HepG2 (cell line): ENCODE results near the gene CREG1. TPM values are rescaled to one million over a fixed set of nuclear protein-coding genes. Genes with fewer than 3 reads are reported as not detected.

Experiments
- ATAC-seq: fragments of 200-7000 bp; cut with Tn5 transposase; 3 replicates; pipeline ENCODE4 v1.9.1; 2020; ENCODE audit warnings: mild to moderate bottlenecking, moderate library complexity
- BruUV-seq: library from RNA; stranded (reverse); fragments of 400-500 nt; replicated peaks from 2 replicates; lab custom pipeline; 2021; lab: Mats Ljungman, UMichigan
- CTCF ChIA-PET: fragments of 300-600 bp; formaldehyde crosslinking; extraction: SDS; loops from one replicate; lab custom pipeline; 2021; ENCODE audit warnings: low total read pairs, inconsistent platforms, low intra/inter-chr PET ratio; lab: Yijun Ruan, JAX
- POLR2A ChIA-PET: fragments of 350-600 bp; sonication (Branson Sonifier 250); formaldehyde crosslinking; loops from one replicate; lab custom pipeline; 2020; ENCODE audit warnings: antibody characterized with exemption, inconsistent platforms; lab: Yijun Ruan, JAX
- DNase-seq: peaks from one replicate; pipeline ENCODE4 v3.0.0-alpha.2; 2015; ENCODE audit warnings: low spot score
- FAIRE-seq: peaks from 3 replicates; lab custom pipeline; 2011; peaks lifted over from hg19 to GRCh38; lab: Jason Lieb, UNC
- H2AFZ ChIP-seq: one replicate; pipeline ENCODE4 v1.6.1; 2011; ENCODE audit warnings: low read length, inconsistent platforms
- H3K27ac ChIP-seq: fragments of 300-600 bp; 3 replicates; pipeline ENCODE4 v1.8.0; 2011; ENCODE audit warnings: mixed run types, mild to moderate bottlenecking, mixed read lengths, low read length, inconsistent platforms; ENCODE audit not compliant: insufficient read depth; ENCODE audit errors: extremely low read length
- H3K27me3 ChIP-seq, 2 experiments: fragments of 200-600 bp in 1 of 2; 2 replicates in 1 of 2; 3 replicates in 1 of 2; pipeline versions ENCODE4 v1.6.0 to v1.8.0; 2011; ENCODE audit warnings: low read length in 2 of 2, mild to moderate bottlenecking in 2 of 2, moderate library complexity in 2 of 2, inconsistent platforms in 1 of 2; ENCODE audit not compliant: insufficient read depth in 2 of 2, control insufficient read depth in 1 of 2
- H3K36me3 ChIP-seq, 2 experiments: fragments of 200-600 bp in 1 of 2; replicated peaks in 1 of 2; 2 replicates in 1 of 2; 3 replicates in 1 of 2; pipeline versions ENCODE4 v1.5.1 to v1.8.0; 2011; ENCODE audit warnings: low read length in 2 of 2, inconsistent platforms in 1 of 2; ENCODE audit not compliant: insufficient read depth in 2 of 2, control insufficient read depth in 1 of 2
- H3K4me1 ChIP-seq: 2 replicates; pipeline ENCODE4 v1.5.1; 2012; ENCODE audit warnings: low read length, inconsistent platforms; ENCODE audit not compliant: insufficient read depth
- H3K4me2 ChIP-seq: 2 replicates; pipeline ENCODE4 v1.6.0; 2011; ENCODE audit warnings: low read depth, low read length, inconsistent platforms
- H3K4me3 ChIP-seq, 3 experiments: fragments of 200-600 bp in 1 of 3; sonication (generic), shearing (Covaris generic) in 1 of 3; replicated peaks in 1 of 3; 2 replicates each; pipeline ENCODE4 v1.5.1; 2011 to 2016; ENCODE audit warnings: low read length in 3 of 3, inconsistent platforms in 2 of 3, low read depth in 2 of 3, mild to moderate bottlenecking in 2 of 3, control low read depth in 1 of 3, mixed read lengths in 1 of 3; ENCODE audit not compliant: insufficient read depth in 1 of 3
- H3K79me2 ChIP-seq: one replicate; pipeline ENCODE4 v1.6.1; 2011; ENCODE audit warnings: low read length, inconsistent platforms; ENCODE audit not compliant: insufficient read depth
- H3K9ac ChIP-seq: 2 replicates; pipeline ENCODE4 v1.6.0; 2011; ENCODE audit warnings: mild to moderate bottlenecking, low read depth, low read length, inconsistent platforms; ENCODE audit not compliant: insufficient read depth
- H3K9me3 ChIP-seq: 2 replicates; pipeline ENCODE4 v1.5.1; 2012; ENCODE audit warnings: mild to moderate bottlenecking, low read length
- H4K20me1 ChIP-seq: 2 replicates; pipeline ENCODE4 v1.6.0; 2011; ENCODE audit warnings: inconsistent platforms, mild to moderate bottlenecking, low read length, moderate library complexity; ENCODE audit not compliant: insufficient read depth
- MAFK ChIP-seq, 2 experiments: IDR thresholded peaks in 1 of 2; conservative IDR thresholded peaks in 1 of 2; 2 replicates each; pipeline ENCODE4 v1.6.1; 2011; ENCODE audit warnings: improper control_type of control experiment in 2 of 2, low read length in 2 of 2
- PAX8 ChIP-seq: sonication (generic); formaldehyde crosslinking; IDR thresholded peaks from 2 replicates; pipeline ENCODE4 v1.8.0; 2022; ENCODE audit warnings: mild to moderate bottlenecking, missing genetic modification reagents, borderline replicate concordance
- PRDM10 ChIP-seq: sonication (generic); formaldehyde crosslinking; IDR thresholded peaks from 2 replicates; pipeline ENCODE4 v1.4.0; 2020; ENCODE audit warnings: low read depth, missing genetic modification reagents
- ZNF207 ChIP-seq: fragments of 450-650 bp; IDR thresholded peaks from 2 replicates; pipeline ENCODE4 v1.6.1; 2016; ENCODE audit warnings: antibody characterized with exemption, borderline replicate concordance
- WGBS: methylation state at CpG from one replicate; pipeline ENCODE4 v1.1.6; 2017; ENCODE audit warnings: low lambda C conversion rate; 5-methylcytosine and 5-hydroxymethylcytosine counted together
- in situ Hi-C: cut with HindIII; loops from 2 replicates; pipeline ENCODE4 v1.10.0; 2017; ENCODE audit warnings: low pct_unique_long_range_greater_than_20kb; ENCODE audit not compliant: extremely low pct_ligation_motif_present
- intact Hi-C: fragments of 100-400 bp; cut with micrococcal nuclease; formaldehyde crosslinking; loops from one replicate; pipeline ENCODE4 v1.10.0; 2022; ENCODE audit not compliant: unreplicated experiment
- polyA plus RNA-seq, 8 experiments: library from polyadenylated mRNA; depleted of rRNA in 3 of 8; stranded (reverse) in 7 of 8; unstranded in 1 of 8; fragments of >200 nt; fragmentation: Illumina TruSeq in 4 of 8; extraction: Trizol in 4 of 8; gene quantifications; 2 replicates each; pipeline versions ENCODE4 v1.2.1 to v1.2.3, GENCODE V29; 2011 to 2016; ENCODE audit warnings: low read depth in 4 of 8, missing spikeins in 1 of 8, mixed read lengths in 1 of 8; ENCODE audit not compliant: insufficient read depth in 1 of 8
- total RNA-seq, 5 experiments: library from RNA; depleted of rRNA; stranded (reverse); fragments of >200 nt; fragmentation: Illumina TruSeq; extraction: Trizol; gene quantifications; 2 replicates each; pipeline ENCODE4 v1.2.3, GENCODE V29; 2016; ENCODE audit warnings: low read depth in 1 of 5

The CREG1 gene
- total and polyA plus RNA-seq, 2 of the 13 experiments (the other 11 are each of a cell fraction or from before 2014, with no cell fraction given), result 31.3 to 33.5 TPM

GRCh38 chr1:167512046-167512654, 41.4 kb downstream of the CREG1 start:
- no TSS peak for BruUV-seq
- Histone ChIP-seq H4K20me1 (no peaks in the 10 kb centered on the region), H3K9ac (no peak overlapping the region), H3K4me2 (no peak overlapping the region), H3K27ac (no peak overlapping the region), H3K9me3 (no peaks in the 10 kb centered on the region), H3K79me2 (no peaks in the 10 kb centered on the region), H3K4me1 (no peaks in the 10 kb centered on the region), H3K4me3 (no peak overlapping the region), H2AFZ (no peak overlapping the region), H3K27me3 (peaks cover 0 to 20% of the 10 kb centered on the region in 2 experiments; a peak in 3 of 5 replicates), H3K36me3 (no peaks in the 10 kb centered on the region)
- ChIA-PET POLR2A (no interaction called here), CTCF (no interaction called here)
- 5% methylated on average over 7 of the region's 7 CpGs for WGBS
- FAIRE-seq (no peak), DNase-seq (no peak), ATAC-seq (no peak)
- intact Hi-C loops, result no loop called here
- no peak for TF ChIP-seq PRDM10
- in situ Hi-C loops, result no loop called here

- Histone ChIP-seq H3K4me3 (no peak overlapping the region), H2AFZ (no peak overlapping the region), H3K36me3 (no peaks in the 10 kb centered on the region), H3K27me3 (peaks cover 0 to 20% of the 10 kb centered on the region in 2 experiments; a peak in 3 of 5 replicates), H3K9me3 (no peaks in the 10 kb centered on the region), H3K9ac (no peak overlapping the region), H3K4me1 (no peaks in the 10 kb centered on the region), H3K79me2 (no peaks in the 10 kb centered on the region), H4K20me1 (no peaks in the 10 kb centered on the region), H3K4me2 (no peak overlapping the region), H3K27ac (no peak overlapping the region)
- ChIA-PET POLR2A (no interaction called here), CTCF (no interaction called here)
- BruUV-seq, result no TSS peak
- intact Hi-C loops (no loop called here), in situ Hi-C loops (no loop called here)
- DNase-seq (no peak), ATAC-seq (no peak), FAIRE-seq (no peak)
- WGBS, result 62% methylated on average over 11 of the region's 11 CpGs
- TF ChIP-seq ZNF207 (no peak), PAX8 (no peak), MAFK (conservative IDR thresholded peaks at IDR 0.05 in 1 of 2, IDR thresholded peaks at IDR 0.05 in 1 of 2; ENCODE audit: low read length in 2 of 2) (peak in 1 of 2 experiments; percentile 26; a peak in 2 of 4 replicates)
These were observed 42.1 kb downstream of the CREG1 start for GRCh38 chr1:167511374-167511986.
